Ectodermal cell (in vitro differentiated cells): ENCODE data around the gene TRPM3.
A peak's percentile ranks its signal among the peaks of the same experiment; 100 is the strongest.

ENCODE experiments used
- H3K27ac ChIP-seq: 2 replicates; pipeline ENCODE4 v1.7.0; 2013; ENCODE audit warnings: mild to moderate bottlenecking, low read depth, low read length; ENCODE audit not compliant: insufficient read depth, poor library complexity, severe bottlenecking
- H3K27me3 ChIP-seq: 2 replicates; pipeline ENCODE4 v1.7.0; 2013; ENCODE audit warnings: mild to moderate bottlenecking, low read length; ENCODE audit not compliant: insufficient read depth, control insufficient read depth, poor library complexity, severe bottlenecking
- H3K36me3 ChIP-seq: one replicate; pipeline ENCODE4 v1.7.0; 2013; ENCODE audit warnings: low read length; ENCODE audit not compliant: control insufficient read depth, insufficient read depth
- H3K4me1 ChIP-seq: one replicate; pipeline ENCODE4 v1.7.0; 2013; ENCODE audit warnings: low read length; ENCODE audit not compliant: control insufficient read depth, insufficient read depth
- H3K4me3 ChIP-seq: 2 replicates; pipeline ENCODE4 v1.7.0; 2013; ENCODE audit warnings: low read depth, low read length, control low read depth; ENCODE audit not compliant: insufficient read depth
- H3K9me3 ChIP-seq: 2 replicates; pipeline ENCODE4 v1.7.0; 2013; ENCODE audit warnings: mild to moderate bottlenecking, low read length, moderate library complexity; ENCODE audit not compliant: control insufficient read depth
- WGBS, 2 experiments: methylation state at CpG; one replicate each; pipeline ENCODE4 v1.1.7; 2013; ENCODE audit warnings: missing lambda C conversion rate in 2 of 2; 5-methylcytosine and 5-hydroxymethylcytosine counted together

TRPM3 gene

DNA sequence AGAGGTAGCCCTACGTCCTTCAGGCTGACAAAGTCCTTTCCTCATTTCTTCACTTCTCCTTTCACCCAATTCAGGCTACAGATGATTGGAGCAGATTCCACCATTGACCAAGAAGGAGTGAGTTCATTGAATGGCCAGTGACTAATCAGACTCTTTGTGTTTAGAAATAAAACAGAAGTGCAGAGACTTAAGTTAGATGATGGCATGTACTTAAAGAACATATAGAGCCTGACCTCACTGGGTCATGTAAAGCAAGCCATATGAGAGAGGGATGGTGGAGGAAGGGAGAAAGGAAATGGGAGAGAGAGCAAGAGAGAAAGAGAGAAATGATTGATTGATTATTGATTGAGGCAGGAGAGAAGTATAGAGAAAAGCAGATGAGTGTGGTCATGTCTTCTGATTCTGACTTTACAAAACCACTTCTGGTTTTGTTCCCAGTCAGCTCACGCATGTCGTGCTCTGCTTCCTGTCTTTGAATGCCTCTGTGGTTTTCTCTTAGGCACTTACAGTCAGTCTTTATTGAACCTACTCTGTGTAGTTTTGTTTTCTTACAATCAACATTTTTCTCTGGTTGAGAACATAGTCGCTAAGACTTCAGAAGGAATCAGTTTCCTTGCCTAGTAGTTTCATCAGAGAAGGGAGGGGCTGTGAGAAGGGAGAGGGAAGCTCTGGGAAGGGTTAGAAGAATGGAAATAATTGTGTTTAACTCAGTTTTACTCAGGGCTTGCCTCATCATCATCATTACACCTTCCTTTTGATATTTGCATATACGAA is 557.8 kb downstream of the TRPM3 start:
- Histone ChIP-seq H3K27ac (no peak overlapping the region), H3K36me3 (no peaks in the 10 kb centered on the region), H3K4me1 (peaks cover 2% of the 10 kb centered on the region), H3K9me3 (no peaks in the 10 kb centered on the region), H3K27me3 (no peaks in the 10 kb centered on the region), H3K4me3 (no peak overlapping the region)
- WGBS, 2 experiments, result 87 to 90% methylated on average over 5 of the region's 5 CpGs

DNA sequence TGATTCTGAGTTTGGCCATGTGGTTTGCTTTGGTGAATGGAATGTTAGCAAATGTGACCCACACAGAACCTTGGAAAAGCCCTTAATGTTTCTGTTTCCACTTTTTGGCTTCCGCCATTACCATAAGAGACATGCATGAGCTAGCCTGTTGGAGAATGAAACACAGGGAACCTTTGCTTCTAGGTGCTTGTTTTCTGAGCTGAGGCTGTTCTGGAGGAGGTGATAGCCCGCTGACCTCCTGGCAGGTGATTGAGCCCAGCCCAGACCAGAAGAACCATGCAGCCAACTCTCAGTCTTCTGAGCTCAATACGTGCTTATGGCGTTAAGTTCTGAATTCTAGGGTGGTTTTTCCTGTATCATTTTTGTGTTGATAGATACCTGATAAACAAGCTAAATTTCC is 558.4 kb downstream of the TRPM3 start:
- Histone ChIP-seq H3K4me1 (peaks cover 2% of the 10 kb centered on the region), H3K9me3 (no peaks in the 10 kb centered on the region), H3K4me3 (no peak overlapping the region), H3K27me3 (no peaks in the 10 kb centered on the region), H3K27ac (no peak overlapping the region), H3K36me3 (no peaks in the 10 kb centered on the region)
- 96 to 97% methylated on average over 4 of the region's 4 CpGs for WGBS, 2 experiments

DNA sequence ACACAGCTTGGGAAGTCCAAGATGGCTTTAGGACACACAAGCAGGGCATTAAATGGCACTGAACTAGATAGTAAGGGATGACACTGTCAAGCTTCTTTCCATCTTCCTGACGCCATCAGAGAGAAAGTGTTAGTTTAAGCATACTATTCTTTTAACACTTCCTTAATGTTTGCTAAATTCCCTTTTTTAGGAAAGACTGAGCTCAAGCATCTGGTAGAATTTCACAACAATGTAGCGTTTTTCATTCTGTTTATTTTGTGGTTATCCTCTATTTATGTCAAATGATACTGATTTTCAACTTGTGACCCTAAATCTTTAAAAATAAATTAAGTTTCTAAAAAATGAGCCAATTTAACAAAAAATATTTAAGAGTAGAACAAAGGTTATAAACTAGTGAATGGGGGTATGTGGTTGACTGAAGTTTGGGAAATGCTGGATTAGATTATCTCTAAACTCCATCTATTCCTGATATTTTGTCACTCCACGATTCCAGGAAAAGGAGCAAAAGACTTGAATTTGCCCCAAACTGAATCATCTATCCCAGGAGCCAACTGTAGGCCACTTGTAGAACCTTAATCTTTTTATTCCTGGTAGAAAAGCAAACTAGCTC is 559.5 kb downstream of the TRPM3 start:
- Histone ChIP-seq H3K27me3 (no peaks in the 10 kb centered on the region), H3K9me3 (no peaks in the 10 kb centered on the region), H3K4me1 (peaks cover 2% of the 10 kb centered on the region), H3K4me3 (no peak overlapping the region), H3K36me3 (no peaks in the 10 kb centered on the region), H3K27ac (no peak overlapping the region)
- WGBS, 2 experiments, result 94 to 99% methylated on average over 2 to 3 of the region's 3 CpGs

DNA sequence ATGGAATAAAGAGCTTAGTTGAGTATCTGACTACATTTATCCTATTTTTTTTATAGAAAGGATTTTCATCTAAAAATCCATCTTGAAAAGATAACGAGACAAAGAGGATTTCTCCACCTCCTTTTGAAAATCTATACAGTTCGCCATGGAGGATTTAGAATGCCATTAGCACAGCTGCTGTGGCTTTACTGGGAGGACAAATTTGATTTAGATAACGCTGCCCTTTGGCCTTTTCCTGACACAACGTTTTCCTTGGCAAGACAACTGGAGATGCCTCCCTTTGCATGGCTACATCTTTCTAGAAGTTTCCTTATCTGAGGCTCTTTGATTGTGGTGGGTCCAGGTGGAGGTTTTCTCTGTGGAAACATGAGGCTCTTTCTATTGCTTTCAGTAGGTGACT is 560.3 kb downstream of the TRPM3 start:
- Histone ChIP-seq H3K27me3 (no peaks in the 10 kb centered on the region), H3K4me3 (no peak overlapping the region), H3K27ac (no peak overlapping the region), H3K36me3 (no peaks in the 10 kb centered on the region), H3K4me1 (no peaks in the 10 kb centered on the region), H3K9me3 (no peaks in the 10 kb centered on the region)
- WGBS, 2 experiments, result 90 to 94% methylated on average over 4 of the region's 4 CpGs

DNA sequence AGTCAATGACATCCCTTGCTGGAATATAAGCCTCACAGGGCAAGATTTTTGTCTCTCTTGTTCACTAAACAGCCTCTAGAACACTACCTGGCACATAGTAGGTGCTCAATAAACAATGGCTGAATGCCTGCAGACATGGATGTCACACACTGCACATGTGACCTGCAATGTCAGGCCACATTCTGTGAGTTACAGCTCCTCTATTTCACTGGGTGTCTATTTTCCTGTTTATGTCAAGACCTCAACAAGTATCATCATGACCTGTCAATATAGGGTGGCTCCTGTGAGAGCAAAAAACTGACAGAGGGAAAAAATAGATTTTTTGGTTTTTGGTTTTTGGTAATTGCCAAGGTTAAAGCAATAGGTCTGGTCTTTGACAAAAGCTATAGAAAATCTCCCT is 562.3 kb downstream of the TRPM3 start:
- H3K9me3 ChIP-seq, result no peaks in the 10 kb centered on the region
- no peaks in the 10 kb centered on the region for H3K36me3 ChIP-seq
- H3K27ac ChIP-seq, result no peak overlapping the region
- H3K27me3 ChIP-seq, result no peaks in the 10 kb centered on the region
- peaks cover 7% of the 10 kb centered on the region for H3K4me1 ChIP-seq
- H3K4me3 ChIP-seq, result no peak overlapping the region

DNA sequence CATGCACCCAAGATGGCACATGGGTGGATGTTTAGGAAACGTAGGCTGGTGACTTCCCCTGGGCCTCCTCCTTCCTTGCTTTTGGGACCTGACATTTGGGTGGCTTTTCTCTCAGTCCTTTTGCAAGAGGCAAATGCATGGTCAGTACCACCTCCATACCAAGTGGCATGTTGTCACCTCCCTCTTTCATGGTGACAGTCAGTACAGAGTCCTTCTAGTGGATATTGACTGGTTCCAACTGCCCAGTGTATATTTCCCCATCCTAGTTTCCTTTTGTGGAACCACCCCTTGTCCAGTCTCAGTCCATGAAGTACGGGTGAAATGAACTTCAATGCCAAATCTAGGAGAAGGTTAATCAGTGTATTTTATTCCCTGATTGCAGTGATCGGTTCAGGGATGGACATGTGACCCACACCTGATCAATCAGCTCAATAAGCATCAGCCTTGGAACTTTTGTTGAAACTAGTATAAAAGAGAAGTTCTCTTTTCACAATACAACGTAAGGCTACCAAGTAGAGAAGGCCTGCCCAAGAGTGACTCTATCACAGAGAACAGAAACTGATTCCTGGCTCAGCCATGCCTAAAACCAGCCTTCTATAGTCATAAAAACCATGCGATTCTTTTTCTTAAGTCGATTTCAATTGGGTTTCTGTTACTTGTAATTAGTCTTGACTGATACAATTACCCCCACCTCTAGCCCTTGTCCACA is 563.6 kb downstream of the TRPM3 start:
- Histone ChIP-seq H3K36me3 (no peaks in the 10 kb centered on the region), H3K9me3 (no peaks in the 10 kb centered on the region), H3K27ac (no peak overlapping the region), H3K4me3 (no peak overlapping the region), H3K27me3 (no peaks in the 10 kb centered on the region), H3K4me1 (peaks cover 16% of the 10 kb centered on the region)
- WGBS, 2 experiments, result 92 to 96% methylated on average over 6 of the region's 6 CpGs

DNA sequence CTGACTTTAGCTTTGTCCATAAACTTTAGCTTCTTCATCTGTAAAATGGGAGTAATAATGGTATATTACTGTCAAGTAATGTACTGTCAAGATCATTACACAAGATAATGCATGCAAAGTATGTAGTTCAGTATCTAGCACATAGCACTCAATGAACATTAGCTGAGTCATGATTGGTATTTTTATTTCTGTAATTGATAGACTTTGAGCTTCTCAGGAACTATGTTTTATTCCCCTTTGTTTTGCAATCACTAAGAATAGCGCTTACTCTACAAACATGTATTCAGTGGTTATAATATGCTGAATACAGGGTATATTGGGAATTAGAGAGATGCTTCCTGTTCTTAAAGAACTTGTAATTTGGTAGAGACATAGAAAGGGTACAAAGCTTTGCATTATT is 564.6 kb downstream of the TRPM3 start:
- Histone ChIP-seq H3K27me3 (no peaks in the 10 kb centered on the region), H3K36me3 (no peaks in the 10 kb centered on the region), H3K4me1 (peaks cover 16% of the 10 kb centered on the region), H3K27ac (no peak overlapping the region), H3K9me3 (no peaks in the 10 kb centered on the region), H3K4me3 (no peak overlapping the region)
- WGBS, 2 experiments, result 100% methylated on average over 1 of the region's 1 CpG; no CpG with 5 or more reads in 1 of the 2 experiments

DNA sequence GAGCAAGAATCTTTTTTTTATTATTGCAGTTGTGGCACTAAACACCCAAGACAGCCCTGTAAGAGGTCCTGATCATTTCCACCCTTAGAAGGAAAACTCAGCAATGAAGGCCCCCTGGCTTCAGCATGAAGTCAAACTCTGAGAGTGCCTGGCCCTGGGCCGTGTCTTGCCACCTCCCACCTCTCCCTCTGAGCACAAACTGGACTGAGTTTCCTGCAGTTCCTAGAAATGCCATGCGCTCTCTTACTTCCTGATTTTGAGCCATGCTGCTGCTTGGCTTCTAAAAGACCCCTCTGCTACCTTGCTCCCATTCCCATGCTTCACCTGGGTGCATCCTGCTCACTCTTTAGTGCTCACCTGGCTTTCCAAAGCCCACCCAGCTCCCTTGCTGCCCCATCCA is 566.5 kb downstream of the TRPM3 start:
- no peaks in the 10 kb centered on the region for H3K36me3 ChIP-seq
- H3K27ac ChIP-seq, result no peak overlapping the region
- WGBS, 2 experiments, result 89 to 96% methylated on average over 2 of the region's 2 CpGs
- H3K27me3 ChIP-seq, result no peaks in the 10 kb centered on the region
- no peak overlapping the region for H3K4me3 ChIP-seq
- peaks cover 16% of the 10 kb centered on the region for H3K4me1 ChIP-seq
- no peaks in the 10 kb centered on the region for H3K9me3 ChIP-seq

DNA sequence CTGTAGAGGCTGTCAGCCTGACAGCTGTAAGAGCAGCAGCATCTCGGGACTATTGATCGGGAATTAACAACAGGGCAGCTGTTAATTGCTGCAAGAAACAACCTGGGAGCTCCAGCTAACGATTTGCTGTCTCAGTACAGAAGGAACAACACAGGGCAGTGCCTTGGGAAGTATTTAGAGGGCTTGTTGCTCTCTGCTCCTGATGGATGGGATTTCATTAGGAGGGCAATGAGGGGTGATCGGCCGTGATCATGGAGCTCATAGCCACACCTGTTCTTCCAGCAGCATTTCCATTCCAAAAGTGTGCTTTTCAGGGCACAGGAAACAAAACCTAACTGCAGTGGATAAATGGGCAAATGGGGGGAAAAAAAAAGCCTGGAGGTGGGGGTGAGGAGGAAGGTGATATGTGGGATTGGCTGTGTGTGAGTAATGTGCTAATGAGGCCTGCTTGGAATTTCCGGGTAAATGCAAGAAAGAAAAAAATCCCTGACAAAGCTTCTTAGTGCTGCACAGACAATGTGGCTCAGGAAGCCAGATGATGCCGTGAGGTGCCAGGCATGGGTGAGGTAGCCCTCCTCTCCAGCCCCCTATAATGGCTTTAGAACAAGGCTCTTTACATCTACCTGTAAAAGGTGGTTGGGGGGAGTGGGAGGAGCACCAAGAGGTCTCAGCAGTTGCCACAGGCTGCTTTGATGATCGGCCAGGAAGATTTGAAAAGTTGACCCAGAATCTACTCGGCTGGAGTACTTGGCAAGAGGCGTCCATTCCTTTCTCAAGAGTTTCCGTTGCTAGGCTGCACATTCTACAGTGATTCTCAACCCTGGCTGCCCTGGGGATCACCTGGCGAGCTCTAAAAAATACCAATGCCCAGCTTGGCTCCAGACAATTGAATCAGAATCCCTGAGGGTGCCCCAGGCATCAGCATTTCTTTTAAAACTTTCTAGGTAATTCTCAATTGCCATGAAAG is 567.4 kb downstream of the TRPM3 start:
- WGBS, 2 experiments, result 56 to 65% methylated on average over 12 of the region's 12 CpGs
- H3K4me1 ChIP-seq, result peaks cover 16% of the 10 kb centered on the region
- peak overlapping the region; percentile 68 for H3K27ac ChIP-seq
- H3K36me3 ChIP-seq, result no peaks in the 10 kb centered on the region
- no peaks in the 10 kb centered on the region for H3K9me3 ChIP-seq
- H3K4me3 ChIP-seq, result no peak overlapping the region
- no peaks in the 10 kb centered on the region for H3K27me3 ChIP-seq
